ENCODE results near the gene SRRM5. TPM values are rescaled to one million over a fixed set of nuclear protein-coding genes. Genes with fewer than 3 reads are reported as not detected.

The SRRM5 gene
- total and polyA plus RNA-seq, 2 experiments from 2014 or later = 0.08 TPM; not detected in 1

- Histone ChIP-seq H3K4me3 (no peak overlapping the region), H3K27ac (ENCODE audit: low read depth) (no peak overlapping the region), H3F3A (replicated peaks; ENCODE audit: low read depth) (0 out of 2 replicates have a peak, but pooled peaks cover 2% of the 10 kb centered on the region), H3K79me2 (replicated peaks; ENCODE audit: insufficient read depth) (no peaks in the 10 kb centered on the region), H4K20me1 (replicated peaks; ENCODE audit: insufficient read depth) (no peaks in the 10 kb centered on the region; the same call in 1 of the 2 replicates), H3K36me3 (ENCODE audit: insufficient read depth) (no peaks in the 10 kb centered on the region; the same call in none of the 2 replicates), H3K9me2 (ENCODE audit: insufficient read depth) (no peaks in the 10 kb centered on the region), H3K27me3 (ENCODE audit: insufficient read depth) (no peaks in the 10 kb centered on the region), H2AFZ (no peak overlapping the region), H3K4me1 (ENCODE audit: insufficient read depth) (no peaks in the 10 kb centered on the region; the same call in 1 of the 2 replicates), H3K4me2 (no peak overlapping the region)
- no peak overlapping the region for H3K4me3 Mint-ChIP-seq
- H3K9me3 Mint-ChIP-seq = peaks cover 22% of the 10 kb centered on the region
- no peak for ATAC-seq
- H3K4me1 Mint-ChIP-seq = no peaks in the 10 kb centered on the region
- H3K27ac Mint-ChIP-seq = no peak overlapping the region
- TF ChIP-seq EZH2 (IDR thresholded peaks at IDR 0.05; ENCODE audit: low read depth, unreplicated experiment) (no peak), ZNF331 (CRISPR knock-in tag; IDR thresholded peaks at IDR 0.05; ENCODE audit: low read depth) (no peak), CTCF (conservative IDR thresholded peaks at IDR 0.05; ENCODE audit: low read depth in 2 of 2) (no peak), STAT1 (IDR thresholded peaks at IDR 0.05; ENCODE audit: unreplicated experiment) (no peak), ZNF462 (CRISPR knock-in tag; IDR thresholded peaks at IDR 0.05) (no peak), JUNB (IDR thresholded peaks at IDR 0.05; ENCODE audit: unreplicated experiment) (no peak), REST (IDR thresholded peaks at IDR 0.05; ENCODE audit: unreplicated experiment) (no peak), NANOG (IDR thresholded peaks at IDR 0.05; ENCODE audit: borderline replicate concordance) (no peak), POLR2AphosphoS5 (IDR thresholded peaks at IDR 0.05; ENCODE audit: low read depth) (no peak), CREB1 (CRISPR knock-in tag; IDR thresholded peaks at IDR 0.05; ENCODE audit: low read depth) (no peak), EZH2phosphoT487 (IDR thresholded peaks at IDR 0.05; ENCODE audit: unreplicated experiment) (no peak), ETS1 (IDR thresholded peaks at IDR 0.05) (no peak), ZNF114 (CRISPR knock-in tag; IDR thresholded peaks at IDR 0.05) (no peak)
- H3K27me3 Mint-ChIP-seq (ENCODE audit: insufficient read depth, low read depth, poor library complexity) = peaks cover 8% of the 10 kb centered on the region
- no peak for DNase-seq (ENCODE audit: low spot score)
- peaks cover 65% of the 10 kb centered on the region for H3K36me3 Mint-ChIP-seq (ENCODE audit: low read depth)
Measured at GRCh38 chr19:43649514-43649913, 37.6 kb downstream of the SRRM5 start.
